Chondrocyte (in vitro differentiated cells): Measurements from ENCODE around the gene GLOD5. TPM values are rescaled to one million over a fixed set of nuclear protein-coding genes. Genes with fewer than 3 reads are reported as not detected.

Experiments
- DNase-seq: peaks from one replicate; pipeline ENCODE4 v3.0.0; 2021; ENCODE audit warnings: mixed read lengths, low spot score
- H3K27ac Mint-ChIP-seq: one replicate; pipeline ENCODE4 v1.8.0; 2021; ENCODE audit warnings: mild to moderate bottlenecking, moderate library complexity, mixed read lengths; ENCODE audit not compliant: unreplicated experiment
- H3K27me3 Mint-ChIP-seq: 2 replicates; pipeline ENCODE4 v1.8.0; 2021; ENCODE audit warnings: low read depth, mixed read lengths
- H3K36me3 Mint-ChIP-seq: 2 replicates; pipeline ENCODE4 v1.8.0; 2021; ENCODE audit warnings: low read depth, mixed read lengths
- H3K4me1 Mint-ChIP-seq: 2 replicates; pipeline ENCODE4 v1.8.0; 2021; ENCODE audit warnings: low read depth, mild to moderate bottlenecking, mixed read lengths
- H3K4me3 Mint-ChIP-seq: one replicate; pipeline ENCODE4 v1.8.0; 2021; ENCODE audit warnings: mild to moderate bottlenecking, moderate library complexity, mixed read lengths; ENCODE audit not compliant: unreplicated experiment
- H3K9me3 Mint-ChIP-seq: 2 replicates; pipeline ENCODE4 v1.8.0; 2021; ENCODE audit warnings: low read depth, mixed read lengths
- long read RNA-seq: library from polyadenylated mRNA; stranded (forward); transcript quantifications from one replicate; pipeline ENCODE4 v2.0.0, GENCODE V29; 2021
- total RNA-seq: library from RNA; stranded (reverse); gene quantifications from 3 replicates; pipeline ENCODE4 v1.2.1, GENCODE V29; 2021
- TF ChIP-seq, protein P1 (sequence below): fragments of 200-600 bp; sonication (generic); IDR thresholded peaks from 2 replicates; pipeline ENCODE4 v1.5.0; 2021; ENCODE audit warnings: antibody characterized with exemption, mild to moderate bottlenecking, moderate library complexity

GLOD5 gene
- not detected in 3 replicates for total RNA-seq
- long read RNA-seq: 0 reads

- Mint-ChIP-seq H3K4me1 (no peaks in the 10 kb centered on the region), H3K9me3 (peaks cover 5% of the 10 kb centered on the region), H3K4me3 (no peak within 1 kb of the TSS), H3K36me3 (no peaks in the 10 kb centered on the region), H3K27ac (no peak within 1 kb of the TSS), H3K27me3 (peaks cover 8% of the 10 kb centered on the region)
- TF ChIP-seq, protein P1, sequence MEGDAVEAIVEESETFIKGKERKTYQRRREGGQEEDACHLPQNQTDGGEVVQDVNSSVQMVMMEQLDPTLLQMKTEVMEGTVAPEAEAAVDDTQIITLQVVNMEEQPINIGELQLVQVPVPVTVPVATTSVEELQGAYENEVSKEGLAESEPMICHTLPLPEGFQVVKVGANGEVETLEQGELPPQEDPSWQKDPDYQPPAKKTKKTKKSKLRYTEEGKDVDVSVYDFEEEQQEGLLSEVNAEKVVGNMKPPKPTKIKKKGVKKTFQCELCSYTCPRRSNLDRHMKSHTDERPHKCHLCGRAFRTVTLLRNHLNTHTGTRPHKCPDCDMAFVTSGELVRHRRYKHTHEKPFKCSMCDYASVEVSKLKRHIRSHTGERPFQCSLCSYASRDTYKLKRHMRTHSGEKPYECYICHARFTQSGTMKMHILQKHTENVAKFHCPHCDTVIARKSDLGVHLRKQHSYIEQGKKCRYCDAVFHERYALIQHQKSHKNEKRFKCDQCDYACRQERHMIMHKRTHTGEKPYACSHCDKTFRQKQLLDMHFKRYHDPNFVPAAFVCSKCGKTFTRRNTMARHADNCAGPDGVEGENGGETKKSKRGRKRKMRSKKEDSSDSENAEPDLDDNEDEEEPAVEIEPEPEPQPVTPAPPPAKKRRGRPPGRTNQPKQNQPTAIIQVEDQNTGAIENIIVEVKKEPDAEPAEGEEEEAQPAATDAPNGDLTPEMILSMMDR: peak; percentile 55
- no peak for DNase-seq
Observed at GRCh38 chrX:48761674-48762471, at the start of gene GLOD5. Gene GLOD5, plus strand, starts transcription at chrX:48761747. Its CDS starts 44 bp downstream, at chrX:48761791.

DNA sequence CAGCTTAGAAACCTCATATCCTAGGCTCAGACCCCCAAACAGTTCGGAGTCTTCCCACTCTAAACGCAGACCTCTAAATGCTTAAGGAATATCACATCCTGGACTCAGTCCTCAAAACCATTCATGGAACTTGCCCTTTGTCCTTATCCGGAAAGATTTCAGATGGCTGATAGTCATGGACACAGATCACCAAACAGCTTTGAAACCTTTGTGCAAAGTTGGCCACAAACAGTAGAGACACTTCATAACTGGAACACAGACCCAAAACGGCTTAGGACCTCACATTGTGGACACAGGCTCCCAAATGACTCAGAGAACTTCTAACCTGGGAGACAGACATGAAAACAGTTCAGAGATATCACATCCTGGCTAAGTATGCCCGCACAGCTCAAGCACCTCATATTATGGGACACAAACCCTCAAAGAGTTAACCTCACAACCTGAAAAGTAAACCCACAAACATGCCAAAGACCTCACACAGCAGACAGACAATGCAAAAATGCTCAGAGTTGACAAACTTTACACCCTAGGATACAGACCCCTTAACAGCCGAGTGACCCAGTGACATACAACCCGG, 49.5 kb upstream of the GLOD5 start:
- no peak for DNase-seq
- peaks cover 17% of the 10 kb centered on the region for H3K4me1 Mint-ChIP-seq
- TF ChIP-seq, protein P1: no peak
- H3K4me3 Mint-ChIP-seq: no peak overlapping the region
- H3K27me3 Mint-ChIP-seq: no peaks in the 10 kb centered on the region
- H3K36me3 Mint-ChIP-seq: no peaks in the 10 kb centered on the region
- H3K9me3 Mint-ChIP-seq: peaks cover 20% of the 10 kb centered on the region
- no peak overlapping the region for H3K27ac Mint-ChIP-seq

DNA sequence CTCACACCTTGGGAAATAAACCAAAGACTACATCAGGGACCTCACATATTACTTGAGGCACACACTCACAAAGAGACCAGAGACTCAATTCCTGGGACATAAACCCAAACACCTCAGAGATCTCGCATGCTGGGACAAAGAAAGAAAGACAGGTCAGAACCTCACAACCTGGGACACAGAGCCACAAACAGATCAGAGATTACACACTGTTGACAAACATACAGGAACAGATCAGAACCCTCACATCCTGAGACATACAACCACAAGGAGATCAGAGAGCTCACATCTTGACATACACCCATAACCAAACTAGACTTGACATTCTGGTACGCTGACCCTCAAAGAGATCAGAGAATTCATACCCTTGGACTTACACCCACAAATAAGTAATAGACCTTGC, 47.7 kb upstream of the GLOD5 start:
- H3K27me3 Mint-ChIP-seq: no peaks in the 10 kb centered on the region
- peaks cover 24% of the 10 kb centered on the region for H3K9me3 Mint-ChIP-seq
- TF ChIP-seq, protein P1: no peak
- peaks cover 17% of the 10 kb centered on the region for H3K4me1 Mint-ChIP-seq
- H3K27ac Mint-ChIP-seq: no peak overlapping the region
- H3K36me3 Mint-ChIP-seq: no peaks in the 10 kb centered on the region
- no peak overlapping the region for H3K4me3 Mint-ChIP-seq
- no peak for DNase-seq

DNA sequence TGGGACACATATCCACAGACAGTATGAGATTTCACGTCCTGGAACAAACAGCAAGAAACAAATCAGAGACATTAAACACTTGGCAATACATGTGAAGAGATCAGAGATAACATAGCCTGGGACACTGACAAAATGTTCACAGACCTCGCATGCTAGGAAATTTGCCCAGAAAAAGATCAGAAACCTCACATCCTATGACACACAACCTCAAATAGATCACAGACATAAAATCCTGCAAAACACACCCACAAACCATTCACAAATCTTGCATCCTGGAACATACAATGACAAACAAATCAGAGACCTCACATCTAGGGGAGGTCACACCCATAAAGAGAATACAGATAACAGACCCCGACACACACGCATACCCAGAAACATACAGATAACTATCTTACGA, 47.0 kb upstream of the GLOD5 start:
- DNase-seq: no peak
- H3K9me3 Mint-ChIP-seq: peaks cover 24% of the 10 kb centered on the region
- H3K27me3 Mint-ChIP-seq: no peaks in the 10 kb centered on the region

GRCh38 chrX:48715072-48715471, 46.5 kb upstream of the GLOD5 start:
- no peak for DNase-seq
- Mint-ChIP-seq H3K27ac (peak overlapping the region; percentile 4), H3K4me1 (peaks cover 17% of the 10 kb centered on the region), H3K36me3 (no peaks in the 10 kb centered on the region), H3K9me3 (peaks cover 24% of the 10 kb centered on the region), H3K4me3 (no peak overlapping the region), H3K27me3 (no peaks in the 10 kb centered on the region)
- TF ChIP-seq, protein P1: no peak

More for the DNA sequence above, 47.0 kb upstream of the GLOD5 start:
- H3K27ac Mint-ChIP-seq: peak overlapping the region; percentile 5
- no peak overlapping the region for H3K4me3 Mint-ChIP-seq
- H3K36me3 Mint-ChIP-seq: no peaks in the 10 kb centered on the region
- peaks cover 17% of the 10 kb centered on the region for H3K4me1 Mint-ChIP-seq
- TF ChIP-seq, protein P1: no peak
